D721Med (cell line): ENCODE results near the gene SLFN5.
"Not testable (repeated sequence)": the region's sequence is repeated elsewhere in the genome, so short reads cannot be mapped to it uniquely, and the experiment has no call there.

Experiments used
- DNase-seq: peaks from one replicate; pipeline ENCODE4 v3.0.0; 2011; ENCODE audit warnings: low spot score; ENCODE audit not compliant: insufficient read length
- FAIRE-seq: peaks from 2 replicates; lab custom pipeline; 2011; peaks lifted over from hg19 to GRCh38; lab: Jason Lieb, UNC
- TF ChIP-seq, protein P1 (sequence below): IDR thresholded peaks from 2 replicates; pipeline ENCODE4 v1.5.1; 2012; ENCODE audit warnings: mild to moderate bottlenecking, control low read depth; ENCODE audit not compliant: insufficient read depth; ENCODE audit errors: missing control alignments

The SLFN5 gene

DNA sequence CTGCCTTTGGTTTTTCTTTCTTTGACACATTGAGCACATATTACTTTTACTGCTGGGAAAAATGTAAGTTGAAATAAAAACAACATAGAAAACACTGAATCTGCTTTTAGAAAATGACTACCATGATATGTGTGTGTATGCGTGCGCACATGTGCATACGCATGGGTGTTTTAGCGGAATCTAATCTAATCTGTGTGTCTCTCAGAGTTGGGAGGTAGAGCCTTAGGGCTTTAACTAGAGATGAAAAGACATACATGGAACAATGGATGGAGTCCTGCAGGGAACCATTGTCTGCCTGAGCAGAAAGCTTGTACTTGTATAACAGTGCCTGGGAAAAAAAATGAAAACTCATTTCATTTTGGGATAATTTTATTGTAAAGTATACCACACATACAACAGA lies 12.4 kb downstream of the SLFN5 start:
- DNase-seq: no peak
- TF ChIP-seq, protein P1, sequence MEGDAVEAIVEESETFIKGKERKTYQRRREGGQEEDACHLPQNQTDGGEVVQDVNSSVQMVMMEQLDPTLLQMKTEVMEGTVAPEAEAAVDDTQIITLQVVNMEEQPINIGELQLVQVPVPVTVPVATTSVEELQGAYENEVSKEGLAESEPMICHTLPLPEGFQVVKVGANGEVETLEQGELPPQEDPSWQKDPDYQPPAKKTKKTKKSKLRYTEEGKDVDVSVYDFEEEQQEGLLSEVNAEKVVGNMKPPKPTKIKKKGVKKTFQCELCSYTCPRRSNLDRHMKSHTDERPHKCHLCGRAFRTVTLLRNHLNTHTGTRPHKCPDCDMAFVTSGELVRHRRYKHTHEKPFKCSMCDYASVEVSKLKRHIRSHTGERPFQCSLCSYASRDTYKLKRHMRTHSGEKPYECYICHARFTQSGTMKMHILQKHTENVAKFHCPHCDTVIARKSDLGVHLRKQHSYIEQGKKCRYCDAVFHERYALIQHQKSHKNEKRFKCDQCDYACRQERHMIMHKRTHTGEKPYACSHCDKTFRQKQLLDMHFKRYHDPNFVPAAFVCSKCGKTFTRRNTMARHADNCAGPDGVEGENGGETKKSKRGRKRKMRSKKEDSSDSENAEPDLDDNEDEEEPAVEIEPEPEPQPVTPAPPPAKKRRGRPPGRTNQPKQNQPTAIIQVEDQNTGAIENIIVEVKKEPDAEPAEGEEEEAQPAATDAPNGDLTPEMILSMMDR: no peak
- FAIRE-seq: no peak

- DNase-seq (no peak), FAIRE-seq (no peak)
- TF ChIP-seq, protein P1: no peak
Measured at GRCh38 chr17:35256629-35257028, 13.8 kb downstream of the SLFN5 start.

DNA sequence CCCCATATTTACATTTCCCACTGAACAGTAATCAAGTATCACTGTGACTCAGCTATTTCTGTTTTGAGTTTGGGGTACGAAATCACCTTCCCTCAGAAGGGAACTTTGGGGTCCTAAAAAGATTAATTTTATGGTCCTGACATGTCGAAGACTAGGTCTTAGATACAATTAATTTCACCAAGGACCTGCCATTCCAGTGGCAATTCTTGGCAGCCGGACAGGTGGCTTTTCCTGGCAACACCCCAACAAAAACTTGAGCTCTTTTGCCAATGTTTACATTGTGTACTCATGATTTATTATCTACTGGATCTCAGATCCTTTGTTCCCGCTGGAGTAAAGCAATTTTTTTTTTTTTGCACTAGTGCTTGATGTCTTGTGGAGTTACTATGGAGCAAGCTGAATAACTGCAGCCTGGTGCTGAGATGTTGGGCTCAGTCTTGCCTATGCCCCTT lies 14.4 kb downstream of the SLFN5 start:
- no peak for FAIRE-seq
- DNase-seq: no peak
- TF ChIP-seq, protein P1: no peak

- no peak for FAIRE-seq
Measured at GRCh38 chr17:35259001-35259400, 16.1 kb downstream of the SLFN5 start.

DNA sequence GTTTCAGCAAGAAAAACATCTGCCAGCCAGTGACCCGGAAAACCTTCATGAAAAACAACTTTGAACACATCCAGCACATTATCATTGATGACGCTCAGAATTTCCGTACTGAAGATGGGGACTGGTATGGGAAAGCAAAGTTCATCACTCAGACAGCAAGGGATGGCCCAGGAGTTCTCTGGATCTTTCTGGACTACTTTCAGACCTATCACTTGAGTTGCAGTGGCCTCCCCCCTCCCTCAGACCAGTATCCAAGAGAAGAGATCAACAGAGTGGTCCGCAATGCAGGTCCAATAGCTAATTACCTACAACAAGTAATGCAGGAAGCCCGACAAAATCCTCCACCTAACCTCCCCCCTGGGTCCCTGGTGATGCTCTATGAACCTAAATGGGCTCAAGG lies 22.2 kb downstream of the SLFN5 start:
- TF ChIP-seq, protein P1: no peak
- no peak for DNase-seq
- no peak for FAIRE-seq

More at GRCh38 chr17:35259001-35259400, 16.1 kb downstream of the SLFN5 start:
- no peak for DNase-seq
- TF ChIP-seq, protein P1: no peak

DNA sequence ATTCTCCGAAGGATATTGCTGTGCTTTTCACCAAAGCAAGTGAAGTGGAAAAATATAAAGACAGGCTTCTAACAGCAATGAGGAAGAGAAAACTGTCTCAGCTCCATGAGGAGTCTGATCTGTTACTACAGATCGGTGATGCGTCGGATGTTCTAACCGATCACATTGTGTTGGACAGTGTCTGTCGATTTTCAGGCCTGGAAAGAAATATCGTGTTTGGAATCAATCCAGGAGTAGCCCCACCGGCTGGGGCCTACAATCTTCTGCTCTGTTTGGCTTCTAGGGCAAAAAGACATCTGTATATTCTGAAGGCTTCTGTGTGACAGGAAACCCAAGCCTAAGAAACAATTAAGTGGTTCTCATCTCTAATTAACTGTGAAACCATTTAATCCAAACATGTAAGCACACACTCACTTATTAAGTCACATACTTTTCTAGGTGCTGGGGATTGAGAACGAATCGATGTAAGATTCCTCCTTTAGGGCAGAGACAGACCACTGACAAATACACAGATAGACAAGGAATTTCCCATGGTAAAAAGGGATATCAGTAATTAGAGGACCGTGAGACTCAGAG lies 22.8 kb downstream of the SLFN5 start:
- DNase-seq (no peak), FAIRE-seq (no peak)
- TF ChIP-seq, protein P1: no peak

- not testable (repeated sequence) for FAIRE-seq, DNase-seq
Measured at GRCh38 chr17:35274167-35275066, 31.5 kb downstream of the SLFN5 start.

DNA sequence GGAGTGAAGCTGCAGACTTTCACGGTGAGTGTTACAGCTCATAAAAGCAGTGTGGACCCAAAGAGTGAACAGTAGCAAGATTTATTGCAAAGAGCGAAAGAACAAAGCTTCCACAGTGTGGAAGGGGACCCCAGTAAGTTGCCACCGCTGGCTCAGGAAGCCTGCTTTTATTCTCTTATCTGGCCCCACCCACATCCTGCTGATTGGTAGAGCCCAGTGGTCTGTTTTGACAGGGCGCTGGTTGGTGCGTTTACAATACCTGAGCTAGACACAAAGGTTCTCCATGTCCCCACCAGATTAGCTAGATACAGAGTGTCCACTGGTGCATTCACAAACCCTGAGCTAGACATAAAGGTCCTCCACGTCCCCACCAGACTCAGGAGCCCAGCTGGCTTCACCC lies 35.6 kb downstream of the SLFN5 start:
- DNase-seq, FAIRE-seq: not testable (repeated sequence)

- FAIRE-seq, DNase-seq: not testable (repeated sequence)
Measured at GRCh38 chr17:35278876-35279275, 36.0 kb downstream of the SLFN5 start.
